MG63 (cell line): ENCODE measurements around the gene DCLK3. TPM values are rescaled to one million over a fixed set of nuclear protein-coding genes. Genes with fewer than 3 reads are reported as not detected.

ENCODE experiments used
- DNase-seq: peaks from one replicate; pipeline ENCODE4 v3.0.0-alpha.2; 2020
- H3K27me3 ChIP-seq: fragments of 250-450 bp; sonication (Bioruptor Pico); 2 replicates; pipeline ENCODE4 v1.5.1; 2020; ENCODE audit warnings: mild to moderate bottlenecking, moderate library complexity
- H3K36me3 ChIP-seq: fragments of 250-450 bp; sonication (Bioruptor Pico); 2 replicates; pipeline ENCODE4 v1.5.1; 2020; ENCODE audit warnings: mild to moderate bottlenecking, moderate library complexity
- H3K4me3 ChIP-seq: fragments of 250-450 bp; sonication (Bioruptor Pico); 2 replicates; pipeline ENCODE4 v1.5.1; 2020; ENCODE audit warnings: mild to moderate bottlenecking, moderate library complexity
- H3K9me3 ChIP-seq: fragments of 250-450 bp; sonication (Bioruptor Pico); 2 replicates; pipeline ENCODE4 v1.5.1; 2020; ENCODE audit warnings: mild to moderate bottlenecking, moderate library complexity
- total RNA-seq: library from RNA; depleted of rRNA; stranded (reverse); fragments of >200 nt; shearing (Covaris generic); gene quantifications from 2 replicates; pipeline ENCODE4 v1.2.3, GENCODE V29; 2014; ENCODE audit warnings: low replicate concordance; rRNA removed

The DCLK3 gene
- total RNA-seq = not detected in 2 replicates

GRCh38 chr3:36763850-36764703 lies at the start of gene DCLK3:
Gene DCLK3, minus strand, starts transcription at chr3:36764553. Its CDS starts 290 bp downstream, at chr3:36764263.
- Histone ChIP-seq H3K4me3 (no peak within 1 kb of the TSS), H3K9me3 (no peaks in the 10 kb centered on the region), H3K36me3 (no peaks in the 10 kb centered on the region), H3K27me3 (peaks cover 11% of the 10 kb centered on the region)
- peak; percentile 9 for DNase-seq

GRCh38 chr3:36813305-36813704 lies 49.0 kb upstream of the DCLK3 start:
- no peaks in the 10 kb centered on the region for H3K9me3 ChIP-seq
- no peaks in the 10 kb centered on the region for H3K36me3 ChIP-seq
- DNase-seq = no peak
- no peak overlapping the region for H3K4me3 ChIP-seq
- no peaks in the 10 kb centered on the region for H3K27me3 ChIP-seq

GRCh38 chr3:36812240-36812639 lies 47.9 kb upstream of the DCLK3 start:
- Histone ChIP-seq H3K36me3 (no peaks in the 10 kb centered on the region), H3K27me3 (no peaks in the 10 kb centered on the region), H3K9me3 (no peaks in the 10 kb centered on the region), H3K4me3 (no peak overlapping the region)
- DNase-seq = no peak

GRCh38 chr3:36811768-36812167 lies 47.4 kb upstream of the DCLK3 start:
- Histone ChIP-seq H3K27me3 (no peaks in the 10 kb centered on the region), H3K9me3 (no peaks in the 10 kb centered on the region), H3K4me3 (no peak overlapping the region), H3K36me3 (no peaks in the 10 kb centered on the region)
- DNase-seq = no peak

- H3K36me3 ChIP-seq = no peaks in the 10 kb centered on the region
- no peak for DNase-seq
- H3K9me3 ChIP-seq = no peaks in the 10 kb centered on the region
- H3K4me3 ChIP-seq = no peak overlapping the region
- H3K27me3 ChIP-seq = no peaks in the 10 kb centered on the region
Measured at GRCh38 chr3:36804295-36805055, 40.1 kb upstream of the DCLK3 start.

- H3K4me3 ChIP-seq = no peak overlapping the region
- no peak for DNase-seq
- H3K27me3 ChIP-seq = no peaks in the 10 kb centered on the region
- H3K9me3 ChIP-seq = no peaks in the 10 kb centered on the region
- H3K36me3 ChIP-seq = no peaks in the 10 kb centered on the region
Measured at GRCh38 chr3:36803091-36803791, 38.9 kb upstream of the DCLK3 start.

GRCh38 chr3:36800533-36801116 lies 36.3 kb upstream of the DCLK3 start:
- no peak for DNase-seq
- H3K9me3 ChIP-seq = no peaks in the 10 kb centered on the region
- no peaks in the 10 kb centered on the region for H3K36me3 ChIP-seq
- no peak overlapping the region for H3K4me3 ChIP-seq
- H3K27me3 ChIP-seq = no peaks in the 10 kb centered on the region

- DNase-seq = no peak
- no peaks in the 10 kb centered on the region for H3K9me3 ChIP-seq
- H3K4me3 ChIP-seq = no peak overlapping the region
- no peaks in the 10 kb centered on the region for H3K27me3 ChIP-seq
- H3K36me3 ChIP-seq = no peaks in the 10 kb centered on the region
Measured at GRCh38 chr3:36796881-36797280, 32.5 kb upstream of the DCLK3 start.

GRCh38 chr3:36796161-36796560 lies 31.8 kb upstream of the DCLK3 start:
- H3K4me3 ChIP-seq = no peak overlapping the region
- no peaks in the 10 kb centered on the region for H3K9me3 ChIP-seq
- no peaks in the 10 kb centered on the region for H3K36me3 ChIP-seq
- H3K27me3 ChIP-seq = no peaks in the 10 kb centered on the region
- DNase-seq = no peak

- DNase-seq = no peak
- Histone ChIP-seq H3K9me3 (no peaks in the 10 kb centered on the region), H3K27me3 (no peaks in the 10 kb centered on the region), H3K4me3 (no peak overlapping the region), H3K36me3 (no peaks in the 10 kb centered on the region)
Measured at GRCh38 chr3:36795622-36796021, 31.3 kb upstream of the DCLK3 start.

- no peaks in the 10 kb centered on the region for H3K27me3 ChIP-seq
- DNase-seq = no peak
- H3K9me3 ChIP-seq = no peaks in the 10 kb centered on the region
- H3K36me3 ChIP-seq = no peaks in the 10 kb centered on the region
- H3K4me3 ChIP-seq = no peak overlapping the region
Measured at GRCh38 chr3:36792342-36792741, 28.0 kb upstream of the DCLK3 start.

- H3K9me3 ChIP-seq = no peaks in the 10 kb centered on the region
- no peaks in the 10 kb centered on the region for H3K36me3 ChIP-seq
- H3K4me3 ChIP-seq = no peak overlapping the region
- DNase-seq = no peak
- H3K27me3 ChIP-seq = no peaks in the 10 kb centered on the region
Measured at GRCh38 chr3:36790765-36791164, 26.4 kb upstream of the DCLK3 start.

GRCh38 chr3:36786921-36787890 lies 22.9 kb upstream of the DCLK3 start:
- no peak for DNase-seq
- no peaks in the 10 kb centered on the region for H3K27me3 ChIP-seq
- no peak overlapping the region for H3K4me3 ChIP-seq
- H3K36me3 ChIP-seq = no peaks in the 10 kb centered on the region
- H3K9me3 ChIP-seq = no peaks in the 10 kb centered on the region

- Histone ChIP-seq H3K9me3 (no peaks in the 10 kb centered on the region), H3K27me3 (no peaks in the 10 kb centered on the region), H3K36me3 (no peaks in the 10 kb centered on the region), H3K4me3 (no peak overlapping the region)
- no peak for DNase-seq
Measured at GRCh38 chr3:36784138-36784635, 19.8 kb upstream of the DCLK3 start.

GRCh38 chr3:36777424-36778218 lies 13.3 kb upstream of the DCLK3 start:
- no peak for DNase-seq
- H3K4me3 ChIP-seq = no peak overlapping the region
- H3K27me3 ChIP-seq = no peaks in the 10 kb centered on the region
- no peaks in the 10 kb centered on the region for H3K36me3 ChIP-seq
- no peaks in the 10 kb centered on the region for H3K9me3 ChIP-seq
